CD4-positive, alpha-beta T cell treated with Interleukin-17A for 4 hours (primary cell): ENCODE measurements around the gene NSMCE1.
A peak's percentile ranks its signal among the peaks of the same experiment; 100 is the strongest.

Source experiments
- DNase-seq: peaks from one replicate; pipeline ENCODE4 v3.0.0-alpha.2; 2020; ENCODE audit warnings: mixed read lengths

Gene NSMCE1

DNA sequence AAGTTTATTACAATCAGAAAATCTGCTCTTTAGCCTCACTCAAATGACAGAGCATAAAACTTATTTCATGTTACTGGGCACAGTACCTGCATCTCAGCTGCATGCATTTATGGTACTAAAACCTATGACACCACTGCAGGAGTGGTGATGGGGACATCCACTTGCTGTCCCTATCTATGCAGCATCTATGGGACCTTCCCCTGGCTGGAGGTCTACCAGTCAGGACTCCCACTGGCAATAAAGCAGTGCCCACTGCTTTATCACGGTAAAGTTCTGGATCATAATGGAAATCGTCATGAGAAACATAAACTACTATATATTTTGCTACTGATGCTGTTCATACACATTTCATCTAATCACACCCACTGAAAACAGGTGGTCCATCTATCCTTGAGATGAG lies 26.2 kb downstream of the NSMCE1 start:
- no peak for DNase-seq

DNA sequence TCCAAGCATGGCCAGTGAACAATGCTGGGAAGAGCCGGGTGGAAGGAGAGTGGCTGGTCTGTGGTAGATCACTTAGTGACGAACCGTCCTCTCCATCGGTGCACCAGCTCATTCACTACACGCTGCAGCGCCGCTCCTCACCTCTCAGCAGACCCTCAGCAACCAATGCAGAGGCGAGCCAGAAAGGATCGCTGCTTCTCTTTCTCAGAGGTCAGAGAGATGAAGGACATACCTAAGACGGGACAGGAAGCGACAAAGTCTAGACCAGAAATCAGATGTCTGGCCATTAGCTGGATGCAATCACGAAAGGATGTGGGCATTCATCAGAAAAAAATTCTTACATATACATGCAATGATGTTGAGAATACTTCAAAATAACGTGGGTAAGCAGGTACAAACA lies 26.9 kb downstream of the NSMCE1 start:
- DNase-seq: peak; percentile 3

GRCh38 chr16:27240948-27241531 lies 27.5 kb downstream of the NSMCE1 start:
- peak; percentile 1 for DNase-seq

DNA sequence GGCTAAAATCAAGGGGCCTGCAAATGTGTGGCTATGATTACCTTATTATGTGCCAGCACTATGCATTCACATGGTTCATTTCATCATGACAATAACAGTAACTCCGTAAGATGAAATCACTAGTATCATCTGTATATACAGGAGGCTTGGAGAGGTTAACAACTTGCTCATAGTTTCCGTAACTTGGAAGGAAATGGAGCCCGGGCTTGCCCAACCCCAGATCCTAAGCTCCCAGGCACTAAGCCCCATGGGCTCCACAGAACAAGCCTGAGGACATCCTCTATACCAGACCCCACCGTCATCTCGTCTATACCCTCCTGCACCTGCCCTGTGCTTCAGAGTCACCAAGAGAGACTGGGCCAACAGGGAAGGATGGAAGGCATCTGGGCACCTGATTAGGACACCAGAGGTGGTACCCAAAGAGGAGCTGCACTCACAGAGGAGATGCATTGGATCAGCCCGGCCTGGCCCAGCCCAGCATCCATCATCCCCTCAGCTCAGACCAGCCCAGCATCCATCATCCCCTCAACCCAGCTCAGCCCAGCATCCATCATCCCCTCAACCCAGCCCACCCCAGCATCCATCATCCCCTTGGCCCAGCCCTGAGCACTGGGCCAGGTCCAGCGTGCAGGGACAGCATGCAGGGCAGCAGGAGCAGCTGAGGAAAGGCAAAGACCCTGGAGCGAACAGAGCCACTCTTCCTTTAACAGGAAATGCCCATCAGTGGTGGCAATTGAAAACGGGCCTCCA lies 28.5 kb downstream of the NSMCE1 start:
- DNase-seq: no peak

DNA sequence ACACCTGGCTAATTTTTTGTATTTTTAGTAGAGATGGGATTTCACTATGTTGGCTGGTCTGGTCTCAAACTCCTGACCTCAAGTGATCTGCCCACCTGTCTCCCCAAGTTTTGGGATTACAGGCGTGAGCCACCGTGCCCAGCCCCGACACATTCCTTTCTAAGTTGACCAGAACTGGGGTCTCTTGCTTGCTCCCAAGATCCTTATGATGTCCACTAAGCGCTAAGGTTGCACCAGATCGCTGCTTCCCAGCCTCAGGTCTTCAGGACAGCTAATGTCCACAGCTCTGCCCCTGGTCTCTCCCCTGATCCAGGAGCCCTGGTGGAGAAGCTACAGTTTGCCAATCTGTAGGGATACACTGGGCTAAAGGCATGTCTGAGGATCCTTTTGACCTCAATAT lies 29.5 kb downstream of the NSMCE1 start:
- DNase-seq: no peak

GRCh38 chr16:27238591-27238990 lies 30.0 kb downstream of the NSMCE1 start:
- no peak for DNase-seq

GRCh38 chr16:27238016-27238587 lies 30.5 kb downstream of the NSMCE1 start:
- DNase-seq: peak; percentile 59

GRCh38 chr16:27237219-27238015 lies 31.2 kb downstream of the NSMCE1 start:
- DNase-seq: peak; percentile 73

DNA sequence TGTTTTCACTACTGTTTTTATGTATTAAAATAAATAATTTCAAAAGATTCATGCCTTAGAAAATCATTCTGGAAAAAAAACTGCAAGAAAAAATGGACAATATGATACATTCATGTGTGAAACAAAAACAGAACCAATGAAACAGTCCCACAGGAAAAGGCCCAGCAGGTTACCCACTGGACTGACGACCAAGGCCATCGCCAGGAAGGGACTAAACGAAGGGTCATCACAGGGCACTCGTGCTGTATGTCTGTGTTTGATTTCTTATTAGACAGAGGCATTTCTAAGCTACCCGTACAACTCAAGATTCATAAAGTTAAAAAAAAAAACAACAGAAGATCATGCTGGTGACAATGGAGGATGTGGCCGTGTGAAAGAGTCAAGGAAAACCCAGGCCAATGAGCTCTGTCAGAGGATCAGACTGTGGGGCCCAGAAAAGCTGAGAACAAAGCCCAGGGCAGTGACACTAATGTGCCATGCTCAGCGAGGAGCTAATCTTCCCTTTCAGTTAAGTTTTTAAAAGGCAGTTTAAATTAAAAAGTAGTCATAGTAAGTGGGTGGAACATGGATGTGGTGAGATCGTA lies 31.8 kb downstream of the NSMCE1 start:
- no peak for DNase-seq

GRCh38 chr16:27235938-27236245 lies 32.7 kb downstream of the NSMCE1 start:
- no peak for DNase-seq

- peak; percentile 95 for DNase-seq
These were observed 33.3 kb downstream of the NSMCE1 start for GRCh38 chr16:27235055-27235937.

DNA sequence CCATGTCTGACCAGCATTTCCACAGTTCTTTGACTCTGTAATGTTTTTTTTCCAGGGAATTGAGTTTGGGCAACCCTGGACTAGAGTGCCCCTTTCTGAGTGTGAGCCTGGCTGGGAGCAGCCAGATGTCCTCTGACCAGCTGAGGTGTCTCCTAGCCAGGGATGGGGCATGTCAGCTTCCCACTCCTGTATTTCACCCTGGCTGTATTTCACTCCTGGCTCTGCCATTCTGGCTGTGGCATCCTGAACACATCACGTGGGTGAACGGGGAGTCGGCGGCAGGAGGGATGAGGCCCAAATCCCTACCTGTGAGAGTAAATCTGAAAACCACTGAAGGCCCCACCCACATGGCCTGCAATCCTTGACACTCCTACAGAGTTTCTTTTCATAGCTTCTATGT lies 34.0 kb downstream of the NSMCE1 start:
- no peak for DNase-seq

- DNase-seq: no peak
These were observed 34.4 kb downstream of the NSMCE1 start for GRCh38 chr16:27234171-27234570.

- no peak for DNase-seq
These were observed 34.8 kb downstream of the NSMCE1 start for GRCh38 chr16:27233731-27234130.

GRCh38 chr16:27232901-27233625 lies 35.5 kb downstream of the NSMCE1 start:
- peak; percentile 48 for DNase-seq

- peak; percentile 64 for DNase-seq
These were observed 36.3 kb downstream of the NSMCE1 start for GRCh38 chr16:27232061-27232900.

GRCh38 chr16:27231692-27232060 lies 36.9 kb downstream of the NSMCE1 start:
- DNase-seq: no peak

GRCh38 chr16:27230562-27231001 lies 38.0 kb downstream of the NSMCE1 start:
- peak; percentile 89 for DNase-seq

GRCh38 chr16:27229891-27230470 lies 38.6 kb downstream of the NSMCE1 start:
- no peak for DNase-seq
